ENCODE results near the gene RNF182. TPM values are rescaled to one million over a fixed set of nuclear protein-coding genes. Genes with fewer than 3 reads are reported as not detected.

RNF182 gene
- total and polyA plus RNA-seq, 2 experiments from 2014 or later: 1.8 to 2.7 TPM

DNA sequence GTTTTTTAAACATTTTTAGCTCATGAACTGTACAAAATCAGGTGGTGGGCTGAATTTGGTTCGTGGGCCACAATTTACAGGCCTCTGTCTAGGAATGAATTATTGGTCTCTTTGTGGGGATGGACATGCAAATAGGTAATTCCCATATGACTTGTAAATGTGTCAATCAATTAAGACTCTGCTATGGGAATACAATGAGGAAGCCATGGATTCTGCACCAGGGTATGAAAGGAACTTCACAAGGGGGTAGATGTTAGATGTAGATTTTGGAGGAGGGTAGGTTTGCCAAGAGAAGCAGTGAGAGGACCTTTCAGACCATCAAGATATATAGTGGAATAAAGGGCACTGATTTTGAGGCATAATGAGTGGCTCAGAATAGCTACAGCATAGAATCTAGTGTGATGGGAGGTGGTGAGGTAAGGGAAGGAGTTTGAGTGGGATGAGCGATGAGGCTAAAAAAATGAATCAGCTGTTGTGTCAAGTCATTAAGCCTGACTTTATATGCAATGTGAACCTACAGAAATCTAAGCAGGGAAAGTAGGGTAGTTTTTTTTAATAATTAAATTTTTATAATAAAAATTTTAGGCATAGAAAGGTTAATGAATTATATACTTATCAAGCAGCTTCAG is 32.6 kb upstream of the RNF182 start:
- no peaks in the 10 kb centered on the region for H3K9me3 ChIP-seq (ENCODE audit: low read depth)
- no peak overlapping the region for H2AFZ ChIP-seq
- 80 to 90% methylated on average over 2 of the region's 2 CpGs for WGBS, 2 experiments (ENCODE audit: low coverage in 1 of 2, low lambda C conversion rate in 2 of 2, missing lambda C conversion rate in 2 of 2)
- no peaks in the 10 kb centered on the region for H4K20me1 ChIP-seq (ENCODE audit: insufficient read depth)
- no peaks in the 10 kb centered on the region for H3F3A ChIP-seq (ENCODE audit: insufficient read depth)
- no peaks in the 10 kb centered on the region for H3K4me1 ChIP-seq (ENCODE audit: insufficient read depth)
- 0 out of 2 replicates have a peak, but pooled peaks cover 19% of the 10 kb centered on the region for H3K27me3 ChIP-seq (replicated peaks; ENCODE audit: insufficient read depth)
- no peak overlapping the region for H3K27ac ChIP-seq
- no peaks in the 10 kb centered on the region for H3K36me3 ChIP-seq (ENCODE audit: low read depth)
- H3K9me2 ChIP-seq (ENCODE audit: insufficient read depth): no peaks in the 10 kb centered on the region
- no peak for DNase-seq
- H3K4me2 ChIP-seq (ENCODE audit: unreplicated experiment): no peak overlapping the region
- H3K79me2 ChIP-seq (ENCODE audit: insufficient read depth): no peaks in the 10 kb centered on the region
- in situ Hi-C loops (cut with MboI): no loop called here
- no peak overlapping the region for H3K9ac ChIP-seq
- TF ChIP-seq EZH2 (IDR thresholded peaks at IDR 0.05; ENCODE audit: insufficient read depth, poor library complexity, severe bottlenecking): no peak
- no peak for TF ChIP-seq EZH2phosphoT487 (IDR thresholded peaks at IDR 0.05; ENCODE audit: insufficient read depth, low read depth)
- H3K4me3 ChIP-seq: no peak overlapping the region

DNA sequence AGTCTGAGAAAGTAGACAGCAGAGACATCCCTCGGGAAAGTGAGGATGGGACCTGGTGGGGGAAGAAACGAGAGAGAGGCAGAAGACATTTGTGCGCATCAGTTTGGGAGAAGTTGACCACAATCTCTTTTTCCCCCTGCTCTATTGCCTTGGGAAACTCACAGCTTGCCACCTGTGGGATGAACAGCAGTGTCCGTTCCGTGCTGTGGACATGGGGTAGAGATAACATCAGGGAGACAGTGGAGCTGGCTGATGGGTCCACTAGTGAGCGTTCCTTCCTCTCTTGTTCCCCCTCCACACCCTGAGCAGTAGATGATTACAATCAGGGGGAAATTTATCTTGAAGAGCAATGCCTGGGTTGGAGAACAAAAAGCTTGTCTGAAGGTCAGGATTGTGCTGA is 21.8 kb upstream of the RNF182 start:
- H4K20me1 ChIP-seq (ENCODE audit: insufficient read depth): no peaks in the 10 kb centered on the region
- no peaks in the 10 kb centered on the region for H3K36me3 ChIP-seq (ENCODE audit: low read depth)
- 64 to 67% methylated on average over 6 of the region's 6 CpGs for WGBS, 2 experiments (ENCODE audit: low coverage in 1 of 2, low lambda C conversion rate in 2 of 2, missing lambda C conversion rate in 2 of 2)
- H3K4me3 ChIP-seq: no peak overlapping the region
- no peaks in the 10 kb centered on the region for H3K9me2 ChIP-seq (ENCODE audit: insufficient read depth)
- H3K9ac ChIP-seq: no peak overlapping the region
- no peaks in the 10 kb centered on the region for H3K4me1 ChIP-seq (ENCODE audit: insufficient read depth)
- in situ Hi-C loops (cut with MboI): loop anchor here (5.0 kb wide), 1 partner anchor 159 kb away; no protein-coding TSS in a partner anchor
- H3K27me3 ChIP-seq (replicated peaks; ENCODE audit: insufficient read depth): peaks cover 47% of the 10 kb centered on the region
- no peaks in the 10 kb centered on the region for H3K9me3 ChIP-seq (ENCODE audit: low read depth)
- no peaks in the 10 kb centered on the region for H3K79me2 ChIP-seq (ENCODE audit: insufficient read depth)
- no peak for DNase-seq
- H2AFZ ChIP-seq: no peak overlapping the region
- TF ChIP-seq EZH2phosphoT487 (IDR thresholded peaks at IDR 0.05; ENCODE audit: insufficient read depth, low read depth) (no peak), EZH2 (IDR thresholded peaks at IDR 0.05; ENCODE audit: insufficient read depth, poor library complexity, severe bottlenecking) (no peak)
- H3F3A ChIP-seq (ENCODE audit: insufficient read depth): no peaks in the 10 kb centered on the region
- H3K27ac ChIP-seq: no peak overlapping the region
- H3K4me2 ChIP-seq (ENCODE audit: unreplicated experiment): no peak overlapping the region

DNA sequence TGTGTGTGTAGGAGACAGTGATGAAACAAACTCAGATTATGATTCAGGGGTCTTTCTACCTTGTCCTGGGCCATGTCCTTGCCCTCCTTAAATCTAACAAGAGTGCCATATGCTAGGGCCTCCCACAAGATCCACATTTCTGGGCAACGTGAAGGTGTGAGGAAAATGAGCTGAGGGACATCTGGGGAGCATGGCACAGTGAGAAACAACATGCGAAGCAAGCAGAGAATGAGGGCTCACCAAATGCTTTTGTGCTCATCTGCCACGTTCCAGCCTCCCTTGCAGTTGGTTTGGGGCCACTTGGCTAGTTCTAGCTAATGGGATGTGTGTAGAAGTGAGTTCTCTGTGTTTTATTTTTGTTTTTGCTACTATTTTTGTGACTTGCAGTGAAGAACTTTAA is 21.4 kb upstream of the RNF182 start:
- Histone ChIP-seq H3K27ac (no peak overlapping the region), H2AFZ (no peak overlapping the region), H3K4me1 (ENCODE audit: insufficient read depth) (no peaks in the 10 kb centered on the region), H3K4me3 (no peak overlapping the region), H3K36me3 (ENCODE audit: low read depth) (no peaks in the 10 kb centered on the region), H4K20me1 (ENCODE audit: insufficient read depth) (no peaks in the 10 kb centered on the region), H3F3A (ENCODE audit: insufficient read depth) (no peaks in the 10 kb centered on the region), H3K9me3 (ENCODE audit: low read depth) (no peaks in the 10 kb centered on the region), H3K79me2 (ENCODE audit: insufficient read depth) (no peaks in the 10 kb centered on the region), H3K9ac (no peak overlapping the region), H3K9me2 (ENCODE audit: insufficient read depth) (no peaks in the 10 kb centered on the region), H3K27me3 (replicated peaks; ENCODE audit: insufficient read depth) (peaks cover 43% of the 10 kb centered on the region), H3K4me2 (ENCODE audit: unreplicated experiment) (no peak overlapping the region)
- in situ Hi-C loops (cut with MboI): loop anchor here (5.0 kb wide), 1 partner anchor 159 kb away; no protein-coding TSS in a partner anchor
- TF ChIP-seq EZH2 (IDR thresholded peaks at IDR 0.05; ENCODE audit: insufficient read depth, poor library complexity, severe bottlenecking): no peak
- no peak for TF ChIP-seq EZH2phosphoT487 (IDR thresholded peaks at IDR 0.05; ENCODE audit: insufficient read depth, low read depth)
- 18 to 26% methylated on average over 3 of the region's 3 CpGs for WGBS, 2 experiments (ENCODE audit: low coverage in 1 of 2, low lambda C conversion rate in 2 of 2, missing lambda C conversion rate in 2 of 2)
- no peak for DNase-seq

DNA sequence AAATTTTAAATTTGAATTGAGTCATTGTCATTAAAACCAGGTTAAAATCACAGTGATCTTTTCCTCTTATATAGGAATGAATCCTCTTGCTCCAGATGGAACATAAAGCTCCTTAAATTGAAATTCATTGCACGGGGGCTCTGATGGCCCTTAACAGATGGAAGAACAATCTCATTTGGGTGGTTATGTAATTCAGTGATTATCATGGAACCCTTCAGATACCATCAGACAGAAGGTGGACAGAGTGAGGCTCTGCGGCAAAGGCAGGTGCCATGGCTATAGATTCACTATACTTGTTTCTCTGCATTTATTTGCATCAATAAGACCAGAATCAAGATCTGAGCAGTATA is 17.8 kb upstream of the RNF182 start:
- Histone ChIP-seq H3K9me2 (ENCODE audit: insufficient read depth) (no peaks in the 10 kb centered on the region), H3K9me3 (ENCODE audit: low read depth) (no peaks in the 10 kb centered on the region), H3K4me3 (no peak overlapping the region), H3K4me1 (ENCODE audit: insufficient read depth) (no peaks in the 10 kb centered on the region), H3K27me3 (replicated peaks; ENCODE audit: insufficient read depth) (peaks cover 40% of the 10 kb centered on the region), H3K4me2 (ENCODE audit: unreplicated experiment) (no peak overlapping the region), H4K20me1 (ENCODE audit: insufficient read depth) (no peaks in the 10 kb centered on the region), H2AFZ (no peak overlapping the region), H3K36me3 (ENCODE audit: low read depth) (no peaks in the 10 kb centered on the region), H3K9ac (no peak overlapping the region), H3K79me2 (ENCODE audit: insufficient read depth) (no peaks in the 10 kb centered on the region), H3K27ac (no peak overlapping the region), H3F3A (ENCODE audit: insufficient read depth) (no peaks in the 10 kb centered on the region)
- in situ Hi-C loops (cut with MboI): no loop called here
- WGBS, 2 experiments (ENCODE audit: low coverage in 1 of 2, low lambda C conversion rate in 2 of 2, missing lambda C conversion rate in 2 of 2): 80 to 83% methylated on average over 2 of the region's 2 CpGs
- no peak for DNase-seq
- TF ChIP-seq EZH2 (IDR thresholded peaks at IDR 0.05; ENCODE audit: insufficient read depth, poor library complexity, severe bottlenecking) (no peak), EZH2phosphoT487 (IDR thresholded peaks at IDR 0.05; ENCODE audit: insufficient read depth, low read depth) (no peak)

All from GM23248 (cell line).